GM18505 (cell line): Measurements from ENCODE around the gene SAT2.

Source experiments
- ATAC-seq: cut with Tn5 transposase; IDR thresholded peaks from one replicate; pipeline ENCODE4 v1.9.1; 2021; ENCODE audit not compliant: unreplicated experiment
- POLR2A ChIP-seq: IDR thresholded peaks from 4 replicates; pipeline ENCODE4 v1.6.1; 2011; ENCODE audit warnings: borderline replicate concordance; ENCODE audit not compliant: insufficient read depth, insufficient read length; ENCODE audit errors: extremely low read depth

SAT2 gene

GRCh38 chr17:7627250-7628121 lies at the start of gene SAT2:
SAT2 (minus strand) TSS chr17:7627821; CDS start chr17:7627635, 186 bp downstream.
- peak; percentile 81 for TF ChIP-seq POLR2A
- ATAC-seq: peak; percentile 81

GRCh38 chr17:7676533-7676932 lies 48.9 kb upstream of the SAT2 start:
- no peak for TF ChIP-seq POLR2A
- no peak for ATAC-seq

GRCh38 chr17:7674934-7675333 lies 47.3 kb upstream of the SAT2 start:
- no peak for ATAC-seq
- TF ChIP-seq POLR2A: no peak

GRCh38 chr17:7673239-7673638 lies 45.6 kb upstream of the SAT2 start:
- no peak for TF ChIP-seq POLR2A
- ATAC-seq: no peak

GRCh38 chr17:7668482-7668881 lies 40.9 kb upstream of the SAT2 start:
- no peak for ATAC-seq
- TF ChIP-seq POLR2A: no peak

GRCh38 chr17:7667656-7668406 lies 40.2 kb upstream of the SAT2 start:
- no peak for TF ChIP-seq POLR2A
- no peak for ATAC-seq

GRCh38 chr17:7656958-7657609 lies 29.5 kb upstream of the SAT2 start:
- no peak for TF ChIP-seq POLR2A
- ATAC-seq: no peak

GRCh38 chr17:7655541-7655840 lies 27.9 kb upstream of the SAT2 start:
- TF ChIP-seq POLR2A: no peak

GRCh38 chr17:7654832-7655540 lies 27.4 kb upstream of the SAT2 start:
- ATAC-seq: no peak
- no peak for TF ChIP-seq POLR2A

More at GRCh38 chr17:7655541-7655840, 27.9 kb upstream of the SAT2 start:
- ATAC-seq: no peak

- TF ChIP-seq POLR2A: no peak
- ATAC-seq: no peak
Measured at GRCh38 chr17:7652388-7653356, 25.1 kb upstream of the SAT2 start.

GRCh38 chr17:7651665-7652387 lies 24.2 kb upstream of the SAT2 start:
- no peak for TF ChIP-seq POLR2A
- ATAC-seq: no peak
